Ovary (tissue), 3 donors: ENCODE data around the gene CSNK1G1.

Source experiments
- EP300 ChIP-seq: sonication (generic); formaldehyde crosslinking; IDR thresholded peaks from one replicate; pipeline ENCODE4 v1.6.1; 2017; ENCODE audit warnings: antibody characterized with exemption
- TF ChIP-seq, protein P1 (sequence below), 3 donors: fragments of 450-650 bp in 2 of 3; fragments of 200-600 bp in 1 of 3; IDR thresholded peaks; one replicate each; pipeline versions ENCODE4 v1.5.1 to v1.8.0; 2016 to 2022; ENCODE audit warnings: antibody characterized with exemption in 3 of 3, mild to moderate bottlenecking in 1 of 3
- donor health status: DM: no; HTN: no; CAD: no.

DNA sequence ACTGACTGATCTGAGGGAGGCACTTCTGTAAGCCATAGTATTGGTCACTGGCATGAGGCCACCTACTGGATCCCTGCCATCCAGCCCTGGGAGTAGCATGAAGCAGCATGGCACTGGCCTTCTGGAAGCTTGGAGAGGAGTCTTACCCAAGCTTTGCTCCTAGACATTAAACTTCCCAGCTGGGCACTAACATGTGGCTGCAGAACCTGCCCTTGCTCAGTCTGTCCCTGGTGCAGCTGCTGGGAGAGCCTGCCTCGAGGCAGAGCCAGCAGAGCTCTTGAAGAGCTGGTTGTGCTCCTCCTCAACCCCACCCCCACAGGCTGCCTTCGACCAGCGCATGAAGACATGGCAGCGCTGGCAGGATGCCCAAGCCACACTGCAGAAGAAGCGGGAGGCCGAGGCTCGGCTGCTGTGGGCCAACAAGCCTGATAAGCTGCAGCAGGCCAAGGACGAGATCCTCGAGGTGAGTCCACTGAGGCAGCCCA, 221.6 kb downstream of the CSNK1G1 start:
- TF ChIP-seq, protein P1, sequence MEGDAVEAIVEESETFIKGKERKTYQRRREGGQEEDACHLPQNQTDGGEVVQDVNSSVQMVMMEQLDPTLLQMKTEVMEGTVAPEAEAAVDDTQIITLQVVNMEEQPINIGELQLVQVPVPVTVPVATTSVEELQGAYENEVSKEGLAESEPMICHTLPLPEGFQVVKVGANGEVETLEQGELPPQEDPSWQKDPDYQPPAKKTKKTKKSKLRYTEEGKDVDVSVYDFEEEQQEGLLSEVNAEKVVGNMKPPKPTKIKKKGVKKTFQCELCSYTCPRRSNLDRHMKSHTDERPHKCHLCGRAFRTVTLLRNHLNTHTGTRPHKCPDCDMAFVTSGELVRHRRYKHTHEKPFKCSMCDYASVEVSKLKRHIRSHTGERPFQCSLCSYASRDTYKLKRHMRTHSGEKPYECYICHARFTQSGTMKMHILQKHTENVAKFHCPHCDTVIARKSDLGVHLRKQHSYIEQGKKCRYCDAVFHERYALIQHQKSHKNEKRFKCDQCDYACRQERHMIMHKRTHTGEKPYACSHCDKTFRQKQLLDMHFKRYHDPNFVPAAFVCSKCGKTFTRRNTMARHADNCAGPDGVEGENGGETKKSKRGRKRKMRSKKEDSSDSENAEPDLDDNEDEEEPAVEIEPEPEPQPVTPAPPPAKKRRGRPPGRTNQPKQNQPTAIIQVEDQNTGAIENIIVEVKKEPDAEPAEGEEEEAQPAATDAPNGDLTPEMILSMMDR (IDR thresholded peaks at IDR 0.05): no peak
- no peak for TF ChIP-seq EP300
